Fibroblast of lung (primary cell): ENCODE measurements around the gene ZNF384. TPM values are rescaled to one million over a fixed set of nuclear protein-coding genes. Genes with fewer than 3 reads are reported as not detected.

ENCODE experiments used
- DNase-seq, 2 donors: peaks; one replicate each; pipeline versions ENCODE4 v3.0.0 to v3.0.0-alpha.2; 2010; ENCODE audit warnings: low read depth in 2 of 2
- H2AFZ ChIP-seq: 2 replicates; pipeline ENCODE4 v1.5.1; 2012; ENCODE audit warnings: low read length, control low read depth, inconsistent platforms
- H3K27ac ChIP-seq: 2 replicates; pipeline ENCODE4 v1.5.1; 2011; ENCODE audit warnings: low read length, control low read depth; ENCODE audit not compliant: insufficient read depth
- H3K27me3 ChIP-seq: 2 replicates; pipeline ENCODE4 v1.5.1; 2011; ENCODE audit warnings: mild to moderate bottlenecking, low read length; ENCODE audit not compliant: control insufficient read depth, insufficient read depth
- H3K36me3 ChIP-seq: 2 replicates; pipeline ENCODE4 v1.5.1; 2011; ENCODE audit warnings: low read length; ENCODE audit not compliant: control insufficient read depth, insufficient read depth
- H3K4me1 ChIP-seq: 2 replicates; pipeline ENCODE4 v1.5.1; 2011; ENCODE audit warnings: low read length; ENCODE audit not compliant: control insufficient read depth, insufficient read depth; ENCODE audit errors: extremely low read depth
- H3K4me2 ChIP-seq: 2 replicates; pipeline ENCODE4 v1.5.1; 2011; ENCODE audit warnings: low read length, control low read depth; ENCODE audit not compliant: insufficient read depth; ENCODE audit errors: extremely low read depth
- H3K4me3 ChIP-seq, 4 experiments: fragments of 200-600 bp in 1 of 4; sonication (generic) in 1 of 4; replicated peaks in 1 of 4; 2 replicates each; pipeline ENCODE4 v1.5.1; 2011 to 2016; ENCODE audit warnings: low read length in 4 of 4, low read depth in 3 of 4, mild to moderate bottlenecking in 3 of 4, control low read depth in 2 of 4, inconsistent platforms in 1 of 4, mixed read lengths in 1 of 4; ENCODE audit not compliant: insufficient read depth in 1 of 4; ENCODE audit errors: control extremely low read depth in 1 of 4
- H3K79me2 ChIP-seq: 2 replicates; pipeline ENCODE4 v1.5.1; 2012; ENCODE audit warnings: mild to moderate bottlenecking, low read length, inconsistent platforms; ENCODE audit not compliant: control insufficient read depth, insufficient read depth
- H3K9ac ChIP-seq: 2 replicates; pipeline ENCODE4 v1.5.1; 2011; ENCODE audit warnings: mild to moderate bottlenecking, low read length, control low read depth; ENCODE audit not compliant: insufficient read depth
- H3K9me3 ChIP-seq: 2 replicates; pipeline ENCODE4 v1.5.1; 2012; ENCODE audit warnings: low read depth, low read length; ENCODE audit not compliant: control insufficient read depth, insufficient read depth
- H4K20me1 ChIP-seq: 2 replicates; pipeline ENCODE4 v1.5.1; 2011; ENCODE audit warnings: low read length; ENCODE audit not compliant: control insufficient read depth, insufficient read depth; ENCODE audit errors: extremely low read depth
- EZH2 ChIP-seq: IDR thresholded peaks from 2 replicates; pipeline ENCODE4 v1.5.1; 2012; ENCODE audit warnings: low read length, control low read depth, mild to moderate bottlenecking; ENCODE audit errors: missing control alignments
- polyA plus RNA-seq, 2 donors: library from polyadenylated mRNA; depleted of rRNA in 1 of 2; stranded (reverse) in 1 of 2; unstranded in 1 of 2; fragments of >200 nt; gene quantifications; 2 replicates each; pipeline ENCODE4 v1.2.1, GENCODE V29; 2011 to 2012; ENCODE audit warnings: missing spikeins in 1 of 2
- total RNA-seq: library from RNA; depleted of rRNA; stranded (reverse); fragments of >200 nt; gene quantifications from 2 replicates; pipeline ENCODE4 v1.2.1, GENCODE V29; 2014
- TF ChIP-seq, protein P1 (sequence below), 2 donors: IDR thresholded peaks in 1 of 2; conservative IDR thresholded peaks in 1 of 2; 1 replicate in 1 of 2; 2 replicates in 1 of 2; pipeline ENCODE4 v1.5.1; 2011 to 2012; ENCODE audit warnings: low read length in 2 of 2, control low read depth in 1 of 2, inconsistent platforms in 1 of 2, low read depth in 1 of 2, mild to moderate bottlenecking in 1 of 2

Gene ZNF384
- total and polyA plus RNA-seq, 2 donors (not counting 1 experiment from before 2014, with no cell fraction given), result 12.2 to 34.8 TPM

DNA sequence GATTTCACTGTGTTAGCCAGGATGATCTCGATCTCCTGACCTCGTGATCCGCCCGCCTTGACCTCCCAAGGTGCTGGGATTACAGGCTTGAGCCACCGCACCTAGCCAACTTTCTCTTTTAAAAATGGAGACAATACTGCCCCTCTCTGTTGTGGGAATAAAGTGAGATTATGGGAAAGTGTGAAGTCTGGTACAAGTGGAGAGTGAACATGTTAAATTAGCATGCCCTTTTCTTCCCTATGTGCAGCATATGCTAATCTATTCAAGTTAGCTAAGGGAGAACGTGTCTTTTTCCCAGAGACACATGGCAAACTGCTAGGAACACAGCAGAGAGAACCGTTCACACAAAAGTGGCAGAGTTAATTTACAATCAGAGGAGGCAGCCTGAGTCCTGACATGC, 36.2 kb upstream of the ZNF384 start:
- Histone ChIP-seq H3K4me1 (no peaks in the 10 kb centered on the region), H3K9me3 (no peaks in the 10 kb centered on the region), H2AFZ (no peak overlapping the region), H3K27ac (no peak overlapping the region), H3K36me3 (peaks cover 16% of the 10 kb centered on the region), H3K9ac (no peak overlapping the region), H3K79me2 (peaks cover 7% of the 10 kb centered on the region), H3K27me3 (no peaks in the 10 kb centered on the region), H4K20me1 (no peaks in the 10 kb centered on the region), H3K4me3 (no peak overlapping the region), H3K4me2 (peak overlapping the region; percentile 19)
- TF ChIP-seq EZH2, result no peak
- TF ChIP-seq, protein P1, sequence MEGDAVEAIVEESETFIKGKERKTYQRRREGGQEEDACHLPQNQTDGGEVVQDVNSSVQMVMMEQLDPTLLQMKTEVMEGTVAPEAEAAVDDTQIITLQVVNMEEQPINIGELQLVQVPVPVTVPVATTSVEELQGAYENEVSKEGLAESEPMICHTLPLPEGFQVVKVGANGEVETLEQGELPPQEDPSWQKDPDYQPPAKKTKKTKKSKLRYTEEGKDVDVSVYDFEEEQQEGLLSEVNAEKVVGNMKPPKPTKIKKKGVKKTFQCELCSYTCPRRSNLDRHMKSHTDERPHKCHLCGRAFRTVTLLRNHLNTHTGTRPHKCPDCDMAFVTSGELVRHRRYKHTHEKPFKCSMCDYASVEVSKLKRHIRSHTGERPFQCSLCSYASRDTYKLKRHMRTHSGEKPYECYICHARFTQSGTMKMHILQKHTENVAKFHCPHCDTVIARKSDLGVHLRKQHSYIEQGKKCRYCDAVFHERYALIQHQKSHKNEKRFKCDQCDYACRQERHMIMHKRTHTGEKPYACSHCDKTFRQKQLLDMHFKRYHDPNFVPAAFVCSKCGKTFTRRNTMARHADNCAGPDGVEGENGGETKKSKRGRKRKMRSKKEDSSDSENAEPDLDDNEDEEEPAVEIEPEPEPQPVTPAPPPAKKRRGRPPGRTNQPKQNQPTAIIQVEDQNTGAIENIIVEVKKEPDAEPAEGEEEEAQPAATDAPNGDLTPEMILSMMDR (conservative IDR thresholded peaks at IDR 0.05 in 1 of 2, IDR thresholded peaks at IDR 0.05 in 1 of 2; ENCODE audit: low read depth in 1 of 2, low read length in 2 of 2), result no peak
- DNase-seq, result no peak

GRCh38 chr12:6724409-6724797, 35.2 kb upstream of the ZNF384 start:
- Histone ChIP-seq H3K27ac (peak overlapping the region; percentile 95), H2AFZ (peak overlapping the region; percentile 70), H4K20me1 (no peaks in the 10 kb centered on the region)

GRCh38 chr12:6723607-6724408, 34.6 kb upstream of the ZNF384 start, which contains the start of gene COPS7A:
COPS7A (plus strand) TSS chr12:6724046; CDS start chr12:6724657, 611 bp downstream.
- no peaks in the 10 kb centered on the region for H4K20me1 ChIP-seq
- no peaks in the 10 kb centered on the region for H3K9me3 ChIP-seq
- H3K4me3 ChIP-seq, result peak within 1 kb of the TSS; percentile 40 to 85 (median 62)
- peak; percentile 99 for DNase-seq
- H3K79me2 ChIP-seq, result peaks cover 7% of the 10 kb centered on the region
- no peak for TF ChIP-seq EZH2
- TF ChIP-seq, protein P1 (conservative IDR thresholded peaks at IDR 0.05 in 1 of 2, IDR thresholded peaks at IDR 0.05 in 1 of 2; ENCODE audit: low read depth in 1 of 2, low read length in 2 of 2), result no peak
- H2AFZ ChIP-seq, result peak within 1 kb of the TSS; percentile 93
- peak within 1 kb of the TSS; percentile 89 for H3K9ac ChIP-seq
- peak within 1 kb of the TSS; percentile 95 for H3K27ac ChIP-seq
- H3K27me3 ChIP-seq, result no peaks in the 10 kb centered on the region
- no peaks in the 10 kb centered on the region for H3K4me1 ChIP-seq
- peak within 1 kb of the TSS; percentile 89 for H3K4me2 ChIP-seq
- H3K36me3 ChIP-seq, result peaks cover 5% of the 10 kb centered on the region

More at GRCh38 chr12:6724409-6724797, 35.2 kb upstream of the ZNF384 start:
- H3K4me3 ChIP-seq, result peak overlapping the region; percentile 40 to 85 (median 62)
- H3K27me3 ChIP-seq, result no peaks in the 10 kb centered on the region
- TF ChIP-seq, protein P1 (conservative IDR thresholded peaks at IDR 0.05 in 1 of 2, IDR thresholded peaks at IDR 0.05 in 1 of 2; ENCODE audit: low read depth in 1 of 2, low read length in 2 of 2), result no peak
- no peak for TF ChIP-seq EZH2
- peaks cover 7% of the 10 kb centered on the region for H3K79me2 ChIP-seq
- DNase-seq, result peak in 1 of 2 donors; percentile 20
- H3K4me2 ChIP-seq, result peak overlapping the region; percentile 89
- peak overlapping the region; percentile 89 for H3K9ac ChIP-seq
- H3K9me3 ChIP-seq, result no peaks in the 10 kb centered on the region
- H3K4me1 ChIP-seq, result no peaks in the 10 kb centered on the region
- peaks cover 8% of the 10 kb centered on the region for H3K36me3 ChIP-seq
